ENCODE measurements around the gene CCL22. TPM values are rescaled to one million over a fixed set of nuclear protein-coding genes. Genes with fewer than 3 reads are reported as not detected.

The CCL22 gene
- total RNA-seq, 4 donors from 2014 or later: 0.09 to 1.6 (median 0.38) TPM

DNA sequence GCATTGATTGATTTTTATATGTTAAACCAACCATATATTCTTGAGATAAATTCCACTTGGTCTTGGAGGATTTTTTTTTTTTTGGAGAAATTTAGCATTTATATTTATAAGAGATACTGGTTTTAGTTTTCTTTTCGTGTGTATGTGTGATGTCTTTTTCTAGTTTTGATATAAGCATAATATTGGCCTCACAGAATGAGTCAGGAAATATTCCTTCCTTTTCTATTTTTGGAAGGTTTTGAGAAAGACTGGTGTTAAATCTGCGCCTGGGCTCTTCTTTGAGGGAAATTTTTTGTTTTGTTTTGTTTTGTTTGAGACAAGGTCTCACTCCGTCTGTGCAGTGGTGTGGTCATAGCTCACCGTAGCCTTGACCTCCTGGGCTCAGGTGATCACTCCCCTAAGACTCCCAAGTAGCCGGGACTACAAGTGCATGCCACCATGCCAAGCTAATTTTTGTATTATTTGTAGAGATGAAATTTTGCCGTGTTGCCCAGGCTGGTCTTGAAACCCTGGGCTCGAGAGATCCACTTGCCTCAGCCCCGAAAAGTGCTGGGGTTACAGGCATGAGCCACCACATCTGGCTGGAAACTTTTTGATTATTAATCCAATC lies 28.8 kb upstream of the CCL22 start:
- Histone ChIP-seq H3K4me1 (no peaks in the 10 kb centered on the region), H3K9me3 (peaks cover 0 to 4% (median 0%) of the 10 kb centered on the region in 3 donors), H3K27ac (no peak overlapping the region), H3K4me3 (no peak overlapping the region), H3K27me3 (no peaks in the 10 kb centered on the region), H3K36me3 (no peaks in the 10 kb centered on the region)
- WGBS, 2 donors: 72 to 79% methylated on average over 8 of the region's 8 CpGs
- intact Hi-C loops (cut with DNase I): no loop called here
- TF ChIP-seq, protein P1, sequence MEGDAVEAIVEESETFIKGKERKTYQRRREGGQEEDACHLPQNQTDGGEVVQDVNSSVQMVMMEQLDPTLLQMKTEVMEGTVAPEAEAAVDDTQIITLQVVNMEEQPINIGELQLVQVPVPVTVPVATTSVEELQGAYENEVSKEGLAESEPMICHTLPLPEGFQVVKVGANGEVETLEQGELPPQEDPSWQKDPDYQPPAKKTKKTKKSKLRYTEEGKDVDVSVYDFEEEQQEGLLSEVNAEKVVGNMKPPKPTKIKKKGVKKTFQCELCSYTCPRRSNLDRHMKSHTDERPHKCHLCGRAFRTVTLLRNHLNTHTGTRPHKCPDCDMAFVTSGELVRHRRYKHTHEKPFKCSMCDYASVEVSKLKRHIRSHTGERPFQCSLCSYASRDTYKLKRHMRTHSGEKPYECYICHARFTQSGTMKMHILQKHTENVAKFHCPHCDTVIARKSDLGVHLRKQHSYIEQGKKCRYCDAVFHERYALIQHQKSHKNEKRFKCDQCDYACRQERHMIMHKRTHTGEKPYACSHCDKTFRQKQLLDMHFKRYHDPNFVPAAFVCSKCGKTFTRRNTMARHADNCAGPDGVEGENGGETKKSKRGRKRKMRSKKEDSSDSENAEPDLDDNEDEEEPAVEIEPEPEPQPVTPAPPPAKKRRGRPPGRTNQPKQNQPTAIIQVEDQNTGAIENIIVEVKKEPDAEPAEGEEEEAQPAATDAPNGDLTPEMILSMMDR (IDR thresholded peaks at IDR 0.05): no peak
- no peak for DNase-seq

DNA sequence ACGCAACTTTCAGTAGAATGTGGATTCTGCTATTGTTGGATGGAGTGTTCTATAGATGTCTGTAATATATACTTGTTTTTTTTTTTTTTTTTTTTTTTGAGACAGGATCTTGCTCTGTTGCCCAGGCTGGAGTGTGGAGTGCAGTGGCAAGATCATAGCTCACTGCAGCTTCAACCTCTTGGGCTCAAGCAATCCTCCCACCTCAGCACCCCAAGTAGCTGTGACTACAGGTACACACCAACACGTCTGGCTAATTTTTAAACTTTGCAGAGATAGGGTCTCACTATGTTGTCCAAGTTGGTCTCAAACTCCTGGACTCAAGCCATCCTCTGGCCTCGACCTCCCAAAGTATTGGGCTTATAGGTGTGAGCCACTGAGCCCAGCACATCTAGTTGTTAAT lies 27.2 kb upstream of the CCL22 start:
- WGBS, 2 donors: 80 to 92% methylated on average over 3 of the region's 3 CpGs
- Histone ChIP-seq H3K27ac (no peak overlapping the region), H3K36me3 (no peaks in the 10 kb centered on the region), H3K9me3 (peaks cover 0 to 4% (median 0%) of the 10 kb centered on the region in 3 donors), H3K4me1 (no peaks in the 10 kb centered on the region), H3K4me3 (no peak overlapping the region), H3K27me3 (no peaks in the 10 kb centered on the region)
- intact Hi-C loops (cut with DNase I): no loop called here
- no peak for DNase-seq
- TF ChIP-seq, protein P1 (IDR thresholded peaks at IDR 0.05): no peak
- TF ChIP-seq POLR2A (IDR thresholded peaks at IDR 0.05): no peak

DNA sequence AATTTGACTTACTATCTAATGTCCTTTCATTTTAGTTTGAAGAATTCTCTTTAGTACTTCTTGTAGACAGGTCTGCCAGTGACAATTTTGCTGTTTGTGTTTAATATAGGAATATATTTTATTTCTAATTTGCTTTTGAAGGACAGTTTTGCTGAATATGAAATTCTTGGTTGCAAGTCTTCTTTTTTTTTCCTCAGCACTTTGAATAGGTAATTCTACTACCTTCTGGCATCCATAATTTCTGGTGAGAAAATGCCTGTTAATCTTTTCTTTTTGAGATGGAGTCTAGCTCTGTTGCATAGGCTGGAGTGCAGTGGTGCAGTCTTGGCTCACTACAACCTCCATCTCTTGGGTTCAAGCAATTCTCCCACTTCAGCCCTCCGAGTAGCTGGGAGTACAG lies 25.2 kb upstream of the CCL22 start:
- intact Hi-C loops (cut with DNase I): no loop called here
- 88% methylated on average over 1 of the region's 1 CpG for WGBS, 2 donors
- TF ChIP-seq, protein P1 (IDR thresholded peaks at IDR 0.05): no peak
- H3K4me1 ChIP-seq: no peaks in the 10 kb centered on the region
- H3K27me3 ChIP-seq: no peaks in the 10 kb centered on the region
- no peaks in the 10 kb centered on the region for H3K36me3 ChIP-seq
- no peak overlapping the region for H3K4me3 ChIP-seq
- no peak overlapping the region for H3K27ac ChIP-seq
- DNase-seq: no peak
- H3K9me3 ChIP-seq: peaks cover 0 to 7% (median 4%) of the 10 kb centered on the region in 3 donors

DNA sequence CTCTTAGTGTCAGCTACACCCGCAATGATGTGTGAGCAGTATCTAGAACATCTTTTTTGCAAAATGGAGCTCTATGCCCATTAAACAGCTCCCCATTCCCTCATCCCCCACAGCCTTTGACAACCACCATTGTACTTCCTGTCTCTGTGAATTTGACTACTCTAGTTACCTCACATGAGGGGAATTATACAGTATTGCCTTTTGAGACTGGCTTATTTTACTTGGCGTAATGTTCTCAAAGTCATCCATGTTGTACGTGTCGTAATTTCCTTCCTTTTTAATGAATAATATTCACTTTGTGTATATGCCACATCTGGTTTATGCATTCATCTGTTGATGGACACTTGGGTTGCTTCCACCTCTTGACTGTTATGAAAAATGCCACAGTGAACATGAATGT lies 23.2 kb upstream of the CCL22 start:
- DNase-seq: no peak
- WGBS, 2 donors: 70 to 86% methylated on average over 4 of the region's 4 CpGs
- peaks cover 0 to 7% (median 4%) of the 10 kb centered on the region in 3 donors for H3K9me3 ChIP-seq
- H3K4me3 ChIP-seq: no peak overlapping the region
- peaks cover 0 to 7% (median 0%) of the 10 kb centered on the region in 3 donors for H3K4me1 ChIP-seq
- H3K36me3 ChIP-seq: no peaks in the 10 kb centered on the region
- no peak for TF ChIP-seq POLR2A (IDR thresholded peaks at IDR 0.05)
- TF ChIP-seq, protein P1 (IDR thresholded peaks at IDR 0.05): no peak
- no peaks in the 10 kb centered on the region for H3K27me3 ChIP-seq
- intact Hi-C loops (cut with DNase I): no loop called here
- no peak overlapping the region for H3K27ac ChIP-seq

DNA sequence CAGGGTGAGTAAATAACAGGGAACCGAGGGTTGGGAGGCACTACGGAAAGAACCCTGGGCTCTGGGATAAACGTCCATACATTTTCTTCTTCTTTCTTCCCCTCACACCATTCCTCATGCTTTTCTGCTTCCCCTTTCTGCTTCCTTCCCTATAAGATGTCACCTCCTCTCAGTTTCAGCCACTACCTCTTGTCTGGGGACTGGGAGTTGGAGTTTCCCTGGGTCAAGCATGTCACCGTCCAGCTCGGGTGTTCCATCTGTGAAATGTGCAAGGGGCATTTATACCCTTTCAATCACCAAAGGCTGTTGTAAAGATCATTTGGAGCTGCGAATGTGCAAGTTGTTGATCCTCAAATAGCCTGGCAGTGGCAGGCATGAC lies 17.5 kb upstream of the CCL22 start:
- Histone ChIP-seq H3K4me1 (peaks cover 0 to 25% (median 14%) of the 10 kb centered on the region in 3 donors), H3K27ac (peak overlapping the region in 2 of 4 donors; percentile 41 to 54), H3K27me3 (no peaks in the 10 kb centered on the region), H3K9me3 (peaks cover 0 to 7% (median 0%) of the 10 kb centered on the region in 3 donors), H3K36me3 (no peaks in the 10 kb centered on the region), H3K4me3 (no peak overlapping the region)
- TF ChIP-seq, protein P1 (IDR thresholded peaks at IDR 0.05): no peak
- no peak for TF ChIP-seq POLR2A (IDR thresholded peaks at IDR 0.05)
- DNase-seq: no peak
- intact Hi-C loops (cut with DNase I): no loop called here
- 59 to 78% methylated on average over 5 to 6 of the region's 6 CpGs for WGBS, 2 donors
